DND-41 (cell line): Measurements from ENCODE around the gene IQCK.

ENCODE experiments used
- ATAC-seq: fragments of 200-7000 bp; cut with Tn5 transposase; 3 replicates; pipeline ENCODE4 v1.9.1; 2021; ENCODE audit warnings: low read depth; ENCODE audit not compliant: insufficient read depth
- DNase-seq: peaks from one replicate; pipeline ENCODE4 v3.0.0-alpha.2; 2020
- H2AFZ ChIP-seq: 2 replicates; pipeline ENCODE4 v1.6.0; 2012; ENCODE audit warnings: low read depth, low read length
- H3K27ac ChIP-seq: 2 replicates; pipeline ENCODE4 v1.5.1; 2012; ENCODE audit warnings: low read length, inconsistent platforms
- H3K27me3 ChIP-seq: fragments of 200-600 bp; sonication (generic); 2 replicates; pipeline ENCODE4 v1.6.0; 2012; ENCODE audit warnings: low read length, mild to moderate bottlenecking, inconsistent platforms; ENCODE audit not compliant: insufficient read depth, poor library complexity
- H3K36me3 ChIP-seq: 2 replicates; pipeline ENCODE4 v1.5.1; 2012; ENCODE audit warnings: low read length, inconsistent platforms; ENCODE audit not compliant: insufficient read depth
- H3K4me1 ChIP-seq: 2 replicates; pipeline ENCODE4 v1.5.1; 2012; ENCODE audit warnings: mild to moderate bottlenecking, low read length; ENCODE audit not compliant: insufficient read depth
- H3K4me2 ChIP-seq: 2 replicates; pipeline ENCODE4 v1.6.0; 2012; ENCODE audit warnings: mild to moderate bottlenecking, moderate library complexity, low read length, inconsistent platforms; ENCODE audit not compliant: insufficient read depth
- H3K4me3 ChIP-seq, 2 experiments: fragments of 200-600 bp in 1 of 2; shearing (Covaris generic) in 1 of 2; 2 replicates each; pipeline ENCODE4 v1.5.1; 2012 to 2016; ENCODE audit warnings: inconsistent platforms in 2 of 2, low read length in 2 of 2, mild to moderate bottlenecking in 2 of 2, low read depth in 1 of 2, moderate library complexity in 1 of 2
- H3K79me2 ChIP-seq: 2 replicates; pipeline ENCODE4 v1.6.0; 2012; ENCODE audit warnings: low read length, inconsistent platforms; ENCODE audit not compliant: insufficient read depth
- H3K9ac ChIP-seq: 2 replicates; pipeline ENCODE4 v1.6.0; 2012; ENCODE audit warnings: low read depth, mild to moderate bottlenecking, inconsistent platforms, low read length, moderate library complexity
- H3K9me3 ChIP-seq: 2 replicates; pipeline ENCODE4 v1.5.1; 2012; ENCODE audit warnings: low read length, moderate library complexity, mild to moderate bottlenecking, inconsistent platforms; ENCODE audit not compliant: insufficient read depth, severe bottlenecking
- H4K20me1 ChIP-seq: 2 replicates; pipeline ENCODE4 v1.6.0; 2012; ENCODE audit warnings: low read length; ENCODE audit not compliant: insufficient read depth
- EZH2 ChIP-seq: IDR thresholded peaks from 3 replicates; pipeline ENCODE4 v1.6.1; 2012; ENCODE audit warnings: borderline replicate concordance, low read depth, mild to moderate bottlenecking, moderate library complexity, low read length, inconsistent platforms; ENCODE audit not compliant: severe bottlenecking
- TF ChIP-seq, protein P1 (sequence below): IDR thresholded peaks from 2 replicates; pipeline ENCODE4 v1.5.1; 2012; ENCODE audit warnings: borderline replicate concordance, low read length, moderate library complexity, mild to moderate bottlenecking; ENCODE audit not compliant: poor library complexity, severe bottlenecking; ENCODE audit errors: extremely low read depth

IQCK gene

DNA sequence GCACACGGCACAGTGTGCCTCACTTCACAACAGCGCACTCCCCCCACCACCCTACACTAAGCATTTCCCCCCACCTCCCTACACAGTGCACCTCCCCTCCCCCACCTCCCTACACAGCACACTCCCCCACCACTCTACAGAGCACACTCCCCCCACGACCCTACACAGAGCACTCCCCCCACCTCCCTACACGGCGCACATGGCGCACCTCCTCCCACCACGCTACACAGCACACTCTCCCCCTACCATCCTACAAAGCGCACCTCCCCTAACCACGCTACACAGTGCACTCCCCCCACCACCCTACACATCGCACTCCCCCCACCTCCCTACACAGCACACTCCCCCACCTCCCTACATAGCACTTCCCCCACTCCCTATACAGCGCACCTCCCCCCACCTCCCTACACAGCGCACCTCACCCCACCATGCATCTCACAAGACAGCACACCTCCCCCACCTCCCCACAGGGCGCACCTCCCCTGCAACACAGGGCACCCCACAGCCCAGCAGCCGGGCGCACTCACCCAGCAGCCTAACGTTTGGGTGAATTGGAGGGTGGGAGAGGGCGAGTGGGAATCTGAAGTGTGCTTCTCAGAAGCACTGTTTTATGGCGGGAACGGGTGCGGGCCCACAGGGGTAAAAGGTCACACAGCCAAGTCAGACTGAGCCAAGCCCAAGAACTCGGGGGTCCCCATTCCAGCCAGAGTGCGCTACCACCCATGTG lies 10.3 kb upstream of the IQCK start:
- H3K9ac ChIP-seq: no peak overlapping the region
- peaks cover 27% of the 10 kb centered on the region for H3K79me2 ChIP-seq
- H3K9me3 ChIP-seq: no peaks in the 10 kb centered on the region
- ATAC-seq (peak; percentile 66), DNase-seq (peak; percentile 26)
- no peak for TF ChIP-seq EZH2
- TF ChIP-seq, protein P1, sequence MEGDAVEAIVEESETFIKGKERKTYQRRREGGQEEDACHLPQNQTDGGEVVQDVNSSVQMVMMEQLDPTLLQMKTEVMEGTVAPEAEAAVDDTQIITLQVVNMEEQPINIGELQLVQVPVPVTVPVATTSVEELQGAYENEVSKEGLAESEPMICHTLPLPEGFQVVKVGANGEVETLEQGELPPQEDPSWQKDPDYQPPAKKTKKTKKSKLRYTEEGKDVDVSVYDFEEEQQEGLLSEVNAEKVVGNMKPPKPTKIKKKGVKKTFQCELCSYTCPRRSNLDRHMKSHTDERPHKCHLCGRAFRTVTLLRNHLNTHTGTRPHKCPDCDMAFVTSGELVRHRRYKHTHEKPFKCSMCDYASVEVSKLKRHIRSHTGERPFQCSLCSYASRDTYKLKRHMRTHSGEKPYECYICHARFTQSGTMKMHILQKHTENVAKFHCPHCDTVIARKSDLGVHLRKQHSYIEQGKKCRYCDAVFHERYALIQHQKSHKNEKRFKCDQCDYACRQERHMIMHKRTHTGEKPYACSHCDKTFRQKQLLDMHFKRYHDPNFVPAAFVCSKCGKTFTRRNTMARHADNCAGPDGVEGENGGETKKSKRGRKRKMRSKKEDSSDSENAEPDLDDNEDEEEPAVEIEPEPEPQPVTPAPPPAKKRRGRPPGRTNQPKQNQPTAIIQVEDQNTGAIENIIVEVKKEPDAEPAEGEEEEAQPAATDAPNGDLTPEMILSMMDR: no peak
- H3K4me3 ChIP-seq: no peak overlapping the region
- no peak overlapping the region for H3K4me2 ChIP-seq
- H4K20me1 ChIP-seq: peaks cover 89% of the 10 kb centered on the region
- no peak overlapping the region for H2AFZ ChIP-seq
- H3K27me3 ChIP-seq: no peaks in the 10 kb centered on the region
- H3K36me3 ChIP-seq: peaks cover 98% of the 10 kb centered on the region
- H3K27ac ChIP-seq: no peak overlapping the region
- no peaks in the 10 kb centered on the region for H3K4me1 ChIP-seq

DNA sequence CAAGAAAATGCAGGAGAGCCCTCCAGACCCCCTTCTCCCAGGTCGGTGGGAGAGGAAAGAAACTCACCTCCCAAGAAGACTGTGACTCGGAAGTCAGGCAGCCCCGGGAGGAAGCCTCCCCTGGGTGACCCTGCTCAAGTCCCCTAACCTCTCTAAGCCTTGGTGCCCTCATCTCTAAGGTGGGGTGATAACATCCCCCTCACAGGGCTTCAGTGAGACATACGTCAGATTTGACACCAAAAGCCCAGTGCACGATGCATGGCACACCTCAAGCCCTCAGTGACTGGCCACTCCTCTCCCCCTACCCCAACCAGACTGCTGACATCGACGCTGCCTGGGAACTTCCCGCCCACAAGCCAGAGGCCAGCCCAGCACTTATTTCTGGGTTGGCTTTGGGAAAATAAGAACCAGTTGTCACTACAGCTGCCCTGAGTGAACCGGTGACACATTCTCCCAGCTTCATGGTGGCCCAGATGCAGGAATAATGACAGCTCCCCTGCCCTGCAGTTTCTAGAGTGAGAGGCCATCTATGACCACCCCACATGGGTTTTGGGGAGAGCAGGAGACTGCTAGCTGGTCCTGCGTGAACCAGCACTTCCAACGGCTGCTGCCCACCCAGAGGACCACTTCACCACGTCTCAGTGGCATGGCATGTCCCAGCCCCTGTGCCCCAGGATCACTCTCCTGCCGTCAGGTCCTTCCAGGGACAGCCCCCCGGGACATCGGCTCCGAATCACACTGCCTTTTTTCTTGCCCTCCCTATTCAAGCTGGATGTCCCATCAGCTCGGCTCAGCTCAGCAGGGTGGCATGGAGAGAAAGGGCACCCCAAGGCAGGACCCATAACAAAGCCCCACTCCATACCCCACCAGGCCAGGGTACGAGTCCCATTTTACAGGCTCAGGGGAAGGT lies 9.5 kb upstream of the IQCK start:
- no peak overlapping the region for H3K4me3 ChIP-seq
- H3K36me3 ChIP-seq: peaks cover 99% of the 10 kb centered on the region
- no peaks in the 10 kb centered on the region for H3K4me1 ChIP-seq
- no peak overlapping the region for H3K9ac ChIP-seq
- H3K4me2 ChIP-seq: no peak overlapping the region
- no peak overlapping the region for H2AFZ ChIP-seq
- no peak for ATAC-seq
- no peaks in the 10 kb centered on the region for H3K27me3 ChIP-seq
- peaks cover 28% of the 10 kb centered on the region for H3K79me2 ChIP-seq
- DNase-seq: no peak
- TF ChIP-seq, protein P1: no peak
- no peak for TF ChIP-seq EZH2
- H4K20me1 ChIP-seq: peaks cover 89% of the 10 kb centered on the region
- no peaks in the 10 kb centered on the region for H3K9me3 ChIP-seq
- H3K27ac ChIP-seq: no peak overlapping the region

DNA sequence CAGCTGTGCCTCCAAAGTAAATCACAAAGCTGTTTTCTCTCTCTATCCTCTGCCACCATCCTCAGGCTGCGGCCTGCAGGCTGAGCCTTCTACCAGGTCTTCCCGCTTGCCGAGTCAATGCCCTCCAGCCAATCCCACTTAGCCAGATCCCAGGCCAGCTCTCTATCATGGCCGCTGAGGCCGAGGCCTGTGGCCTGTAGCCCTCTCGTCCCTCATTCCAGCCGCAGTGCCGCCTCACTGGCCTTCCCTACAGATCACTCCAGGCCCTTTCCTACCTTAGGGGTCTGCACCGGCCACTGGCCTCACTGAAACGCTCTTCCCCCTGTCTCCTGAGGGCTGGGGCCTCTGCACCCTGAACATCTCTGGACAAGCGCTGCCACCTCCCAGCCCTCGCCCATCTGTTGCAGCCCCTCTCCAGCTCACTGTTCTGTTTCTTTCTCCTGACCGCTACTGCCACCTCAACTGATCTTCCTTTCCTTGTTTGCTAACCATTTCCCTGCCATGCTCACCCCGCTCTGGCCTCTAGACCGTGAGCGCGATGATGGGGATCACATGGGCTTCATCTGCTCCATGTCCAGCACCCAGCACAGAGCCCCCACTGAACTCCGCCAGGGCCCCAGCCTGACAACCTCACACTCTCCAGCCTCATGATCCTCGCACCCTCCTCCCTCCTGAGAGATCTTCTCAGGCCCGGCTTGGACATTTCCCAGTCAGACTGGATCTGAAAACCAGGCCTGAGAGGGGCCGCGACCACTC lies 8.5 kb upstream of the IQCK start:
- no peak for TF ChIP-seq EZH2
- TF ChIP-seq, protein P1: no peak

More for the DNA sequence above, 8.5 kb upstream of the IQCK start:
- Histone ChIP-seq H3K9ac (no peak overlapping the region), H3K27me3 (no peaks in the 10 kb centered on the region), H2AFZ (no peak overlapping the region), H3K4me3 (no peak overlapping the region), H3K9me3 (no peaks in the 10 kb centered on the region), H3K4me1 (no peaks in the 10 kb centered on the region), H3K36me3 (peaks cover 99% of the 10 kb centered on the region), H3K79me2 (peaks cover 36% of the 10 kb centered on the region), H4K20me1 (peaks cover 86% of the 10 kb centered on the region), H3K4me2 (no peak overlapping the region), H3K27ac (no peak overlapping the region)
- DNase-seq: no peak
- no peak for ATAC-seq
